ENCODE measurements around the gene FAT3.

GRCh38 chr11:92267278-92267677, 42.7 kb downstream of the FAT3 start:
- TF ChIP-seq POLR2A (IDR thresholded peaks at IDR 0.05) = no peak
- no peak for TF ChIP-seq CTCF (IDR thresholded peaks at IDR 0.05)
- TF ChIP-seq EP300 (IDR thresholded peaks at IDR 0.05) = no peak
- no peak for TF ChIP-seq POLR2AphosphoS5 (IDR thresholded peaks at IDR 0.05)

Data from sigmoid colon (tissue), 4 donors.